ENCODE measurements around the gene LRRIQ4. TPM values are rescaled to one million over a fixed set of nuclear protein-coding genes. Genes with fewer than 3 reads are reported as not detected.

The LRRIQ4 gene
- total RNA-seq = not detected
- not detected for polyA plus RNA-seq (2013, experiment 1 of 2)
- not detected for polyA plus RNA-seq (2013, experiment 2 of 2)
- 0 to 0.26 (median 0) reads per million in 172 experiments for total RNA-seq

- POLR2A ChIA-PET = interaction anchor here (0.7 to 2.4 kb wide), 5 partner anchors 40 to 154 kb away, joined by 3 to 13 read pairs (median 4); partner anchors contain the start of genes ACTRT3, MYNN, SEC62 and TERC
- no peak for TF ChIP-seq CTCF (IDR thresholded peaks at IDR 0.05)
- no peaks in the 10 kb centered on the region for H3K27me3 ChIP-seq (ENCODE audit: control insufficient read depth in 1 of 2, insufficient read depth in 2 of 2, low read length in 2 of 2)
- Mint-ChIP-seq H3K27me3 (no peaks in the 10 kb centered on the region), H3K4me1 (ENCODE audit: low read depth) (peaks cover 26% of the 10 kb centered on the region), H3K4me3 (peak within 1 kb of the TSS; percentile 94), H3K36me3 (ENCODE audit: low read depth) (peaks cover 7% of the 10 kb centered on the region), H3K9me3 (peaks cover 5% of the 10 kb centered on the region), H3K27ac (peak within 1 kb of the TSS; percentile 43)
- peak within 1 kb of the TSS; percentile 68 for H3K4me3 ChIP-seq (ENCODE audit: low read length)
- H3K36me3 ChIP-seq (ENCODE audit: insufficient read depth, low read length) = no peaks in the 10 kb centered on the region
- CTCF ChIA-PET = no interaction called here
- peaks cover 27% of the 10 kb centered on the region for H3K4me1 ChIP-seq (ENCODE audit: insufficient read depth, low read length)
- peak; percentile 45 for ATAC-seq (ENCODE audit: poor library complexity)
- no peak within 1 kb of the TSS for H3K27ac ChIP-seq (ENCODE audit: low read depth in 1 of 2, low read length in 2 of 2)
- DNase-seq = peak; percentile 33 to 81 (median 53)
- peaks cover 0 to 13% of the 10 kb centered on the region in 2 experiments for H3K9me3 ChIP-seq (ENCODE audit: control insufficient read depth in 1 of 2, insufficient read depth in 1 of 2, low read length in 2 of 2)
- intact Hi-C loops (cut with DNase I, micrococcal nuclease) = loop anchor here in 1 of 2 experiments (5.0 kb wide), 2 partner anchors 40 to 155 kb away; partner anchors contain the start of genes MYNN and SEC62
Measured at GRCh38 chr3:169812332-169813235, at the start of gene LRRIQ4, which contains the start of gene LRRC34. TSS of gene LRRIQ4 (plus strand) at chr3:169812870. CDS start at chr3:169821922, 9,052 bp downstream. TSS of gene LRRC34 (minus strand) at chr3:169812904. CDS start at chr3:169812548, 356 bp downstream.

- Histone ChIP-seq H3K4me3 (ENCODE audit: low read length) (peak overlapping the region; percentile 93), H3K27ac (ENCODE audit: low read depth in 1 of 2, low read length in 2 of 2) (peak overlapping the region; percentile 95 to 96), H3K9me3 (ENCODE audit: control insufficient read depth in 1 of 2, insufficient read depth in 1 of 2, low read length in 2 of 2) (peaks cover 0 to 4% of the 10 kb centered on the region in 2 experiments), H3K27me3 (ENCODE audit: control insufficient read depth in 1 of 2, insufficient read depth in 2 of 2, low read length in 2 of 2) (no peaks in the 10 kb centered on the region), H3K4me1 (ENCODE audit: insufficient read depth, low read length) (peaks cover 27% of the 10 kb centered on the region), H3K36me3 (ENCODE audit: insufficient read depth, low read length) (no peaks in the 10 kb centered on the region)
- Mint-ChIP-seq H3K9me3 (peaks cover 2% of the 10 kb centered on the region), H3K36me3 (ENCODE audit: low read depth) (peaks cover 7% of the 10 kb centered on the region), H3K27ac (peak overlapping the region; percentile 97), H3K4me1 (ENCODE audit: low read depth) (peaks cover 38% of the 10 kb centered on the region), H3K27me3 (no peaks in the 10 kb centered on the region), H3K4me3 (peak overlapping the region; percentile 98)
- ChIA-PET POLR2A (interaction anchor here (0.6 to 3.5 kb wide), 17 partner anchors 8 to 1715 kb away, joined by 3 to 85 read pairs (median 4); partner anchors contain the start of genes LRRC34, LRRIQ4, MYNN and PHC3), CTCF (no interaction called here)
- no peak for TF ChIP-seq CTCF (IDR thresholded peaks at IDR 0.05)
- ATAC-seq (ENCODE audit: poor library complexity) = peak; percentile 52
- peak; percentile 43 to 81 (median 54) for DNase-seq
- intact Hi-C loops (cut with DNase I, micrococcal nuclease) = loop anchor here (2.0 to 10.0 kb wide), 7 partner anchors 98 to 592 kb away; partner anchors contain the start of genes SKIL (in 2 of the 2), GPR160 (in 1 of the 2), PHC3 (in 1 of the 2) and SEC62 (in 1 of the 2)
Measured at GRCh38 chr3:169764312-169764881, 48.3 kb upstream of the LRRIQ4 start.

Data from CD4-positive, alpha-beta T cell (primary cell).